Tibial nerve (tissue), 4 donors: Measurements from ENCODE around the gene COMMD4. TPM values are rescaled to one million over a fixed set of nuclear protein-coding genes. Genes with fewer than 3 reads are reported as not detected.

Experiments used
- DNase-seq, 2 donors: peaks; one replicate each; pipeline ENCODE4 v3.0.0-alpha.2; 2019; ENCODE audit warnings: low spot score in 2 of 2
- H3K27ac ChIP-seq, 4 donors: fragments of 200-600 bp; sonication (generic) in 3 of 4; one replicate each; pipeline ENCODE4 v1.5.1; 2017 to 2019; ENCODE audit warnings: mild to moderate bottlenecking in 1 of 4
- H3K27me3 ChIP-seq, 2 donors: fragments of 200-600 bp; sonication (generic) in 1 of 2; one replicate each; pipeline versions ENCODE4 v1.5.1 to v1.6.0; 2017 to 2019
- H3K36me3 ChIP-seq, 3 donors: fragments of 200-600 bp; sonication (generic); one replicate each; pipeline ENCODE4 v1.5.1; 2018 to 2019
- H3K4me1 ChIP-seq, 4 donors: fragments of 200-600 bp; sonication (generic) in 3 of 4; one replicate each; pipeline ENCODE4 v1.5.1; 2017 to 2019
- H3K4me3 ChIP-seq, 4 donors: fragments of 200-600 bp; sonication (generic) in 3 of 4; one replicate each; pipeline ENCODE4 v1.5.1; 2017 to 2019; ENCODE audit warnings: mild to moderate bottlenecking in 1 of 4, moderate library complexity in 1 of 4
- H3K9me3 ChIP-seq, 4 donors: fragments of 200-600 bp; sonication (generic) in 3 of 4; one replicate each; pipeline ENCODE4 v1.5.1; 2017 to 2019
- EP300 ChIP-seq, 2 donors: sonication (generic); formaldehyde crosslinking; IDR thresholded peaks; one replicate each; pipeline ENCODE4 v1.6.1; 2017; ENCODE audit warnings: antibody characterized with exemption in 2 of 2, mild to moderate bottlenecking in 1 of 2
- POLR2A ChIP-seq, 2 donors: fragments of 450-650 bp; IDR thresholded peaks; one replicate each; pipeline ENCODE4 v1.6.1; 2017; ENCODE audit warnings: antibody characterized with exemption in 2 of 2, mild to moderate bottlenecking in 2 of 2, moderate library complexity in 2 of 2
- WGBS, 2 donors: methylation state at CpG; one replicate each; pipeline ENCODE4 v1.1.5; 2018; 5-methylcytosine and 5-hydroxymethylcytosine counted together
- total RNA-seq, 4 donors: library from RNA; depleted of rRNA; stranded (reverse); fragments of >200 nt; gene quantifications; one replicate each; pipeline ENCODE4 v1.1.0, GENCODE V29; 2016
- TF ChIP-seq, protein P1 (sequence below), 5 experiments: fragments of 200-600 bp in 3 of 5; fragments of 450-650 bp in 2 of 5; sonication (generic) in 3 of 5; IDR thresholded peaks; one replicate each; pipeline ENCODE4 v1.5.1; 2016 to 2019; ENCODE audit warnings: antibody characterized with exemption in 5 of 5, mild to moderate bottlenecking in 3 of 5, moderate library complexity in 2 of 5

COMMD4 gene
- total RNA-seq, 4 donors from 2014 or later = 57.1 to 88.5 (median 66.2) TPM

DNA sequence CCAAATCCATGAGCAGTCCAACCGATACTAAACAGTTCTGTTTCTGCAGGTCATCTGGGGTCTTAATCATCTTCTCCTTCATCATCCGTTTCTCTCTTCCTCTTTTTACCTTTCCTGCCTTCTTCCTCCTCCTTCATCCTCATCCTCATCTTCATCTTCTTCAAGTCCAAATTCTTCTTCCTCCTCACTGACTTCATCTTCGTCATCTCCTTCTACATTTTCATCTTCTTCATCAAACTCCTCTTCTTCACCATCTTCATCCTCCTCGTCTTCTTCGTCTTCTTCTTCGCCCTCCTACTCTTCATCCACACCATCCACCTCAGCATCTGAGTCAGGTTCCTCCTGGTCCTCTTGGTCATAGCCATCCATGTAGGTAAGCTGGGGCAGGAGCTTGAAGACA is 14.2 kb upstream of the COMMD4 start:
- Histone ChIP-seq H3K36me3 (no peaks in the 10 kb centered on the region), H3K27ac (no peak overlapping the region), H3K9me3 (no peaks in the 10 kb centered on the region), H3K4me3 (no peak overlapping the region), H3K4me1 (no peaks in the 10 kb centered on the region), H3K27me3 (no peaks in the 10 kb centered on the region)
- TF ChIP-seq EP300 (IDR thresholded peaks at IDR 0.05) (no peak), POLR2A (IDR thresholded peaks at IDR 0.05) (no peak)
- TF ChIP-seq, protein P1, sequence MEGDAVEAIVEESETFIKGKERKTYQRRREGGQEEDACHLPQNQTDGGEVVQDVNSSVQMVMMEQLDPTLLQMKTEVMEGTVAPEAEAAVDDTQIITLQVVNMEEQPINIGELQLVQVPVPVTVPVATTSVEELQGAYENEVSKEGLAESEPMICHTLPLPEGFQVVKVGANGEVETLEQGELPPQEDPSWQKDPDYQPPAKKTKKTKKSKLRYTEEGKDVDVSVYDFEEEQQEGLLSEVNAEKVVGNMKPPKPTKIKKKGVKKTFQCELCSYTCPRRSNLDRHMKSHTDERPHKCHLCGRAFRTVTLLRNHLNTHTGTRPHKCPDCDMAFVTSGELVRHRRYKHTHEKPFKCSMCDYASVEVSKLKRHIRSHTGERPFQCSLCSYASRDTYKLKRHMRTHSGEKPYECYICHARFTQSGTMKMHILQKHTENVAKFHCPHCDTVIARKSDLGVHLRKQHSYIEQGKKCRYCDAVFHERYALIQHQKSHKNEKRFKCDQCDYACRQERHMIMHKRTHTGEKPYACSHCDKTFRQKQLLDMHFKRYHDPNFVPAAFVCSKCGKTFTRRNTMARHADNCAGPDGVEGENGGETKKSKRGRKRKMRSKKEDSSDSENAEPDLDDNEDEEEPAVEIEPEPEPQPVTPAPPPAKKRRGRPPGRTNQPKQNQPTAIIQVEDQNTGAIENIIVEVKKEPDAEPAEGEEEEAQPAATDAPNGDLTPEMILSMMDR (IDR thresholded peaks at IDR 0.05) = no peak
- WGBS, 2 donors = 92 to 93% methylated on average over 6 of the region's 6 CpGs
- DNase-seq = no peak

DNA sequence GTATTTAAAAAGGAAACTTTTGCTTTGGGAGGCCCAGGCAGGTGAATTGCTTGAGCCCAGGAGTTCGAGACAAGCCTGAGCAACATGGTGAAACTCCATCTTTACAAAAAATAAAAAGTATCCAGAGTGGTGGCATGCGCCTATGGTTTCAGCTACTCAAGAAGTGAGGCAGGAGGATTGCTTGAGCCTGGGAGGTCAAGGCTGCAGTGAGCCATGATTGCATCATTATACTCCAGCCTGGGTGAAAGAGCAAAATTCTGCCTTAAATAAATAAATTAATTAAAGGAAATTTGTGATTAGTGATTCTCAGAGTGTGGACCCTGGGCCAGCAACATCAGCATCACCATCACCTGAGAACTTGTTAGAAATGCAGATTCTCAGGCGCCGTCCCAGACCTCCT is 9.9 kb upstream of the COMMD4 start:
- no peak for TF ChIP-seq EP300 (IDR thresholded peaks at IDR 0.05)
- TF ChIP-seq, protein P1 (IDR thresholded peaks at IDR 0.05) = no peak
- TF ChIP-seq POLR2A (IDR thresholded peaks at IDR 0.05) = no peak
- Histone ChIP-seq H3K27me3 (no peaks in the 10 kb centered on the region), H3K4me1 (no peaks in the 10 kb centered on the region), H3K4me3 (no peak overlapping the region), H3K27ac (no peak overlapping the region), H3K9me3 (no peaks in the 10 kb centered on the region), H3K36me3 (no peaks in the 10 kb centered on the region)
- DNase-seq = no peak
- 86 to 98% methylated on average over 4 of the region's 4 CpGs for WGBS, 2 donors

DNA sequence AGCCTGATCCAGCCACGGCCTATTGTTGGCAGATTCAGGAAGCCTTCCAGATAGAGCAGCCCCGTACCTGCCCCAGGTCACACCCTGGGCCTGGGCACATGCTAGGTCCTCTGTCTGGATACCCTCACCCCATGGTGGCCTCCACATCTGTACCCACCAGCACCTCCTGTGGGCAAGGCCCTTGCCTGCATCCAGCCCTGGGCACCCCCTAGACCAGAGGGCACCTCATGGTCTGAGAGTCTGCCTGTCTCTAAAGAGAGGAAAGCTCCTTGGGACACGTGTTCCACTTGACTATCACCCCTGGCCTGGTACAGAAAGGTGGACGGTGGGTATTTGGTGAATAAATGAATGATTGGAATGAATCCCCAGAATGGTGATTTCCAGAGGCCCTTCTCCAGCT is 8.9 kb upstream of the COMMD4 start:
- WGBS, 2 donors = 82% methylated on average over 4 of the region's 4 CpGs
- Histone ChIP-seq H3K27ac (no peak overlapping the region), H3K4me3 (no peak overlapping the region), H3K27me3 (no peaks in the 10 kb centered on the region), H3K9me3 (no peaks in the 10 kb centered on the region), H3K36me3 (no peaks in the 10 kb centered on the region), H3K4me1 (no peaks in the 10 kb centered on the region)
- TF ChIP-seq EP300 (IDR thresholded peaks at IDR 0.05) (no peak), POLR2A (IDR thresholded peaks at IDR 0.05) (no peak)
- TF ChIP-seq, protein P1 (IDR thresholded peaks at IDR 0.05) = no peak
- no peak for DNase-seq

DNA sequence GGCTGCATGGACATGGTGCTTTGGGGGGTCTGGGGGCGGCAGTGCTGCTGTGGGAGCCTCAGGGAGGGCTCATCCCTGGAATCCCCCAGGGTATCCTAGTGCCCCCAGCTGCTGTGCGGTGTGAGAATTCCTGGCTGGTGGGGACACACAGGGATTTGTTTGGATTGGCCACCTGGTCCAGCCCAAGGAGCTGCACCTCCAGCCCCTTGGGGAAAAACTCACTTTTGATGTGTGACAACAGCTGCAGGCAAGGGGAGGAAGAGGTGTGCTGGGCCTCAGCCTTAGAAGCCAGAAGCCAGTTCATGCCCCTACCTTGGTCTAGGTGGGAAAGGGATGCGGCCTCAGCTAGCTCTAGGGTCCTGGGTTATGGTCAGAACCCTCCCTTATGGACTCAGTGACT is 8.4 kb upstream of the COMMD4 start:
- 81 to 100% methylated on average over 1 to 2 of the region's 3 CpGs for WGBS, 2 donors
- H3K27ac ChIP-seq = no peak overlapping the region

DNA sequence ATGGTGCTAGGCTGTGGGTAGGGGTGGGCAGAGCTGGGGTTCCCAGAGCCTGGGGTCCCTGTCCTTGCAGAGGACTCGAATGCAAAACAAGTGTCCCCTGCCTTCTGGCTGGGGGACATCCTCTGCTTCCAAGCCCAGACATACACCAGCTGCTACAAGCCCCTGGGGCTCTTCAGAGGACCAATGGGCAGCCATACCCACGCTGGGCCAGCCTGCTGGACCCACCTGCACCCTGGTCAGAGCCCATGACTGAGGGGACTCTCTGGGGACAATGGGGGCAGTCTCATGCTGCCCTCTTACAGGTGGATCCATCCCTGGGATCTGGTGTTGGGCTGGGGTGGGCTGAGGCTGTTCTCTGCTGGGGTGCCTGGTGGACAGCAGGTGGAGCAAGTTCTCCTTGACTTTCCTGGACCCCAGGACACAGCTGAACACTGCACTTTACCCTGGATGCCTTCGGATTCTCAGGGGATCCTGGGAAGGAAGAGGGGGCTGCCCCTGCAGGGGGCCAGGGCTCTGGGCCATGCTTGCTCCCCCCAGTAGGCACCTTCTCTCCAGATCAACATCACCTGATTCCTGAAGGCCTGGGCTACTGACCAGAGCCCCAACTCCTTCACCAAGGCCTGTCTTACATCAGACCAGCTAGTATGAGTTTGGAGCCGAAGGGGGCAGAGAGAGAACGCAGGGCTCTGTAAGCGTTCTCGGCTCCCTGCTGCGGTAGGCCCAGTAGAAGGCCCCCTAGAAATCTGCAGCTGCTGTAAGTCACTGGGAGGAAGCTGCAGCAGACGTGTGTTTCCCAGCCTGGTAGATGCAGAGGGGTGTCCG is 7.2 kb upstream of the COMMD4 start:
- WGBS, 2 donors = 65 to 70% methylated on average over 9 to 10 of the region's 10 CpGs
- DNase-seq = no peak
- H3K36me3 ChIP-seq = no peaks in the 10 kb centered on the region

More for the DNA sequence above, 8.4 kb upstream of the COMMD4 start:
- Histone ChIP-seq H3K27me3 (no peaks in the 10 kb centered on the region), H3K4me3 (no peak overlapping the region), H3K9me3 (no peaks in the 10 kb centered on the region), H3K4me1 (no peaks in the 10 kb centered on the region), H3K36me3 (no peaks in the 10 kb centered on the region)
- no peak for DNase-seq
- TF ChIP-seq EP300 (IDR thresholded peaks at IDR 0.05) = no peak

More for the DNA sequence above, 7.2 kb upstream of the COMMD4 start:
- Histone ChIP-seq H3K4me3 (no peak overlapping the region), H3K9me3 (no peaks in the 10 kb centered on the region), H3K4me1 (no peaks in the 10 kb centered on the region), H3K27me3 (no peaks in the 10 kb centered on the region), H3K27ac (no peak overlapping the region)
- no peak for TF ChIP-seq POLR2A (IDR thresholded peaks at IDR 0.05)
- no peak for TF ChIP-seq EP300 (IDR thresholded peaks at IDR 0.05)
- TF ChIP-seq, protein P1 (IDR thresholded peaks at IDR 0.05) = no peak
